Activated T-cell treated with anti-CD3 and anti-CD28 coated beads, Interleukin-2, amount 50 U/mL, for 48 hours (primary cell): ENCODE data around the gene DTD2.

Experiments
- DNase-seq, 2 experiments: peaks; one replicate each; pipeline ENCODE4 v3.0.0-alpha.2; 2020

DTD2 gene

GRCh38 chr14:31405106-31405505 is 52.2 kb downstream of the DTD2 start:
- DNase-seq: no peak

- no peak for DNase-seq
These were observed 53.6 kb downstream of the DTD2 start for GRCh38 chr14:31403707-31404106.

- no peak for DNase-seq
These were observed 54.4 kb downstream of the DTD2 start for GRCh38 chr14:31402764-31403439.

GRCh38 chr14:31401369-31401932 is 55.9 kb downstream of the DTD2 start:
- DNase-seq: no peak

- no peak for DNase-seq
These were observed 57.2 kb downstream of the DTD2 start for GRCh38 chr14:31400031-31400638.
